Stimulated activated CD8-positive, alpha-beta memory T cell treated with anti-CD3 and anti-CD28 coated beads, Interleukin-15, amount 100 ng/mL, for 48 hours (primary cell): ENCODE results near the gene MED23.
A peak's percentile ranks its signal among the peaks of the same experiment; 100 is the strongest.

Experiments
- DNase-seq, 2 donors: peaks; one replicate each; pipeline ENCODE4 v3.0.0-alpha.2; 2020; ENCODE audit warnings: low read depth in 2 of 2

Gene MED23, protein sequence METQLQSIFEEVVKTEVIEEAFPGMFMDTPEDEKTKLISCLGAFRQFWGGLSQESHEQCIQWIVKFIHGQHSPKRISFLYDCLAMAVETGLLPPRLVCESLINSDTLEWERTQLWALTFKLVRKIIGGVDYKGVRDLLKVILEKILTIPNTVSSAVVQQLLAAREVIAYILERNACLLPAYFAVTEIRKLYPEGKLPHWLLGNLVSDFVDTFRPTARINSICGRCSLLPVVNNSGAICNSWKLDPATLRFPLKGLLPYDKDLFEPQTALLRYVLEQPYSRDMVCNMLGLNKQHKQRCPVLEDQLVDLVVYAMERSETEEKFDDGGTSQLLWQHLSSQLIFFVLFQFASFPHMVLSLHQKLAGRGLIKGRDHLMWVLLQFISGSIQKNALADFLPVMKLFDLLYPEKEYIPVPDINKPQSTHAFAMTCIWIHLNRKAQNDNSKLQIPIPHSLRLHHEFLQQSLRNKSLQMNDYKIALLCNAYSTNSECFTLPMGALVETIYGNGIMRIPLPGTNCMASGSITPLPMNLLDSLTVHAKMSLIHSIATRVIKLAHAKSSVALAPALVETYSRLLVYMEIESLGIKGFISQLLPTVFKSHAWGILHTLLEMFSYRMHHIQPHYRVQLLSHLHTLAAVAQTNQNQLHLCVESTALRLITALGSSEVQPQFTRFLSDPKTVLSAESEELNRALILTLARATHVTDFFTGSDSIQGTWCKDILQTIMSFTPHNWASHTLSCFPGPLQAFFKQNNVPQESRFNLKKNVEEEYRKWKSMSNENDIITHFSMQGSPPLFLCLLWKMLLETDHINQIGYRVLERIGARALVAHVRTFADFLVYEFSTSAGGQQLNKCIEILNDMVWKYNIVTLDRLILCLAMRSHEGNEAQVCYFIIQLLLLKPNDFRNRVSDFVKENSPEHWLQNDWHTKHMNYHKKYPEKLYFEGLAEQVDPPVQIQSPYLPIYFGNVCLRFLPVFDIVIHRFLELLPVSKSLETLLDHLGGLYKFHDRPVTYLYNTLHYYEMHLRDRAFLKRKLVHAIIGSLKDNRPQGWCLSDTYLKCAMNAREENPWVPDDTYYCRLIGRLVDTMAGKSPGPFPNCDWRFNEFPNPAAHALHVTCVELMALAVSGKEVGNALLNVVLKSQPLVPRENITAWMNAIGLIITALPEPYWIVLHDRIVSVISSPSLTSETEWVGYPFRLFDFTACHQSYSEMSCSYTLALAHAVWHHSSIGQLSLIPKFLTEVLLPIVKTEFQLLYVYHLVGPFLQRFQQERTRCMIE (N-terminal part only)

DNA sequence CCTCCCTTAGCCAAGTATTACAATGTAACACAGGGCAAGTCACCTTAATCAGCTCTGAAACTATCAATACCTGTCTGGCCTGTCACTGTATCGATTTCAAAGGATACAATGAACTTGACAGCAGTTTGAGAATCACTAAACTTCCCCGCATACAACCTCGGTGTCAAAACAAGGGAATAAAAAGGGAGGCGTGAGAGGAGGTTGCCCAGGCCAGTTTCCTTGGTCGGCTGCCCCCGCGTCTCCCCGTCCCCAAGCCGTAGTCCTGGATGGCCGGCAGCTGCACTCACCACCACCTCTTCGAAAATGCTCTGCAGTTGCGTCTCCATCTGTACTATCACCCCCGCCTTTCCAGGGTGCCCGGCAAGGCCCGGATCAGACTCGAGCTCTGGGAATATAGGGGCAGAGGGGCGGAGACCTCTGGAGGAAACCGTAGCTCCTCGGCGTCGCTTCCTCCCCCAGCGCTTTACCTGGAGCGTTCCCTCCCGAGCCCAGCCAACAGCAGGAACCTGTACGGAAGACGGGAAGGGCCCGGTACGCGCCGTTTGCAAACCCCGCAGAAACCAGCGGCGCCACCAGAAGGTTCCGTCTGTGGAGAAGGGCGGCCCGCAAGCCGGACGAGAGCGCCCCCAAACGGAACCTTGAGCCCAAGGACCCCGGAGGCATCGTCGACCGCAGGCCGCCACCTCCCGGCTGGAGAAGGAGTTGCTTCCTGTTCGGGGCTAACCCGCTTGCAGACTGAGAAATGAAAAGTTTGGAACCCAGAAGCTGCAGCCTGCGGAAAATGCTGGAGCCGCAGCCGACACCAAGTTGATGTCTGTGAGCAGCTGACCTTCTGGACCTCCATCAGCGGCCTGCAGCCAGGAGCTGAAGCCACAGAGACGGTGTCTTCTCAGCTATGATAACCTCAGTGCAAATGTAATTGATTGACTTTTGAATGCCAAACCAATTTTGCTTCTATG lies at the start of gene MED23:
TSS of gene MED23 (minus strand) at position 519 of the 959 bp plus-strand sequence. CDS start at position 326, 193 bp downstream.
- DNase-seq, result peak; percentile 89 to 90

GRCh38 chr6:131673184-131673583 lies 45.1 kb upstream of the MED23 start:
- DNase-seq, result no peak

- no peak for DNase-seq
These were observed 41.8 kb upstream of the MED23 start for GRCh38 chr6:131669891-131670290.

DNA sequence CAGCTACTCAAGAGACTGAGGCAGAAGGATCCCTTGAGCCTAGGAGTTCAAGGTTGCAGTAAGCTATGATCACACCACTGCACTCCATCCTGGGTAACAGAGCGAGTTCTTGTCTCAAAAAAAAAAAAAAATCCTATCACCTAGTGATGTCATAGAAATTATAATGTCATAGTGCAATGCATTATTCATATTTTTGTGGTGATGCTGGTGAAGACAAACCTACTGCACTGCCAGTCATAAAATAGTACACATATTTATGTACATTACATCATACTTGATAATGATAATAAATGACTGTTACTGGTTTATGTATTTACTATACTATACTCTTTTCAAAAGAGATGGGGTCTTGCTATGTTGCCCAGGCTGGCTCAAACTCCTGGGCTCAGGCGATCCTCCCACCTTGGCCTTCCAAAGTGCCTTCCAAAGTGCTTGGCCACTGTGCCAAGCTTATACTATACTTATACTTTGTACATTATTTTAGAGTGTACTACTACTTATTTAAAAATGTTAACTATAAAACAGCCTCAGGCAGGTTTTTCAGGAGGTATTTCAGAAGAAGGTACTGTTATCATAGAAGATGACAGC lies 35.6 kb upstream of the MED23 start:
- DNase-seq, result no peak

GRCh38 chr6:131660195-131660594 lies 32.2 kb upstream of the MED23 start:
- DNase-seq, result no peak

DNA sequence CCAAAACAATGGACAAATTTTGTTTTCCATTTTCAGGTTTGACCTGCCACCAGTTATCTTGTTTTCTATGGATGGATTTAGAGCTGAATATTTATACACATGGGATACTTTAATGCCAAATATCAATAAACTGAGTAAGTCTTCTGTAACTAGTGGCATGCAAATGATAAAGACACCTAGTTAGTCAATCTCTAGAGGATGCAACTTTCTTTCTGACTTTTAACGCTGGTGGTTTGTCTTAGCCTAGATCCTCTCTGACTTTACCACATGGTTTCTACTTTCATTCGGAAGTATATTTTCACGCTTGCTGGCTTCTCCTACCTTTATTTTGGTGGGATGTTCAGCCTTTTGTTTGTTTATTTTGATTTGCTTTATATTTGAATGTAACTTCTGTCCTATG lies 30.2 kb upstream of the MED23 start:
- no peak for DNase-seq

DNA sequence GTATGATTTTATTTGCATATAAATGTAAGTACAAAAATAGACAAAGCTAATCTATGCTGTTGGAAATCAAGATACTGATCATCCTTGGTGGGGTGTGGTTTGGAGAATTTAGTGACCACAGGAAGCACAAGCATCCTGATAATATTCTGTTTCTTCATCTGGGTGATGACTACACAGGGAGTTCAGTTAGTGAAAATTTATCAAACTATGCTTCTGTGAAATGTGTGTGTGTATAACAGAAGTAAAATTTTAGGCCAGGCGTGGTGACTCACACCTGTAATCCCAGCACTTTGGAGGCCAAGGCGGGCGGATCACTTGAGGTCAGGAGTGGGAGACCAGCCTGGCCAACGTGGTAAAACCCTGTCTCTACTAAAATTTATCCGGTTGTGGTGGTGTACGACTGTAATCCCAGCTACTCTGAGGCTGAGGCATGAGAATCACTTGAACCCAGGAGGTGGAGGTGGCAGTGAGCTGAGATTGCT lies 29.6 kb upstream of the MED23 start:
- DNase-seq, result no peak

GRCh38 chr6:131657222-131657621 lies 29.2 kb upstream of the MED23 start:
- no peak for DNase-seq

- DNase-seq, result no peak
These were observed 28.6 kb upstream of the MED23 start for GRCh38 chr6:131656667-131657066.

DNA sequence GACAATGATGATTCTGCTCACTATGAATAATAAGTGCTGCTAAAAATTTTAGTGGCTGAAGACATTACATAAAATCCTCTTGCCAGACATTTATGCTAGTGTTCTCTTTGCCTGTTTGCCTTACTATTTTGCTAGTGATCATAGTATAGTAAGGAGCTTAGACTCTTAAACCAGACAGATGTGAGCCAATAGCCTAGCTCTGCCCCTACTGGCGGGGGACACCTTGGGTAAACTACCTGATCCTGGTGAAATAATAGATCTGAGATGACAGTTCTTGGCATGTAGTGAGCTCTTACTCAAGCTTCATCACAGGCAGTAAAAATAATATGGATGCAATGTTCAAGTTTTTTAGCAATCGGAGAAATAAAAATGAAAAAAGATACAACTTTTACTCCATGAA lies 27.9 kb upstream of the MED23 start:
- DNase-seq, result no peak

GRCh38 chr6:131655387-131655786 lies 27.3 kb upstream of the MED23 start:
- no peak for DNase-seq

DNA sequence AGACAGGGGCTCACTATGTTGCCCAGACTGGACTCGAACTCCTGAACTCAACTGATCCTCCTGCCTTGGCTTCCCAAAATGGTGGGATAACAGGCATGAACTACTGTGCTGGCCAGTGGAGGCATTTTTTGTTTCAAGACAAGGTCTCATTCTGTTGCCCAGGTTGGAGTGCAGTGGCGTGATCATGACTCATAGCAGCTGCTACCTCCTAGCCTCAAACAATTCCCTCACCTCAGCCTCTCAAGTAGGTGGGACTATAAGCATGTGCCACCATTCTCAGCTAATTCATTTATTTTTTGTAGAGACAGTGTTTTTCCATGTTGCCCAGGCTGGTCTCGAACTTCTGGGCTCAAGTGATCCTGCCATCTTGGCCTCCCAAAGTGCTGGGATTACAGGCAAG lies 26.3 kb upstream of the MED23 start:
- DNase-seq, result no peak

GRCh38 chr6:131652472-131652871 lies 24.4 kb upstream of the MED23 start:
- no peak for DNase-seq

DNA sequence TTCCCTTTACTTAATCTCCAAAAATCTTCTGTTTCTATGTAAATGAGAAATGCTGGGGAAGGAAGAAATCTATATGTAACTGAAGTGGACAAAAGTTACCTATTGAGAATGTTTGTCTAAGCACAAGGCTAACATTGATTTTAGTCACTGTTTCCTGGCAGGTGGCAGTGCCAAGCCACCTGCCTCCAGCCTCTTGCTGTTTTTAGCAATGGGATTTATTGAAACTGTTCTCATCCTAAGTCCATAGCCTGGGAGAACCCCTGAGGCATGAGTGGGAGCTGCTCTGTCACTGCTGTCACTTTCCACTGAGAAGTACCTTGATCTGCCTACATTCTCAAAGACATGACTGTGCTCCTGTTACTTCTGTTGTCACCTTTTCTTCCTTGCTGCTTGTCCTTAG lies 23.7 kb upstream of the MED23 start:
- no peak for DNase-seq

GRCh38 chr6:131646249-131646670 lies 18.2 kb upstream of the MED23 start:
- DNase-seq, result no peak

- no peak for DNase-seq
These were observed 17.8 kb upstream of the MED23 start for GRCh38 chr6:131645846-131646245.

GRCh38 chr6:131644921-131645320 lies 16.9 kb upstream of the MED23 start:
- DNase-seq, result no peak

DNA sequence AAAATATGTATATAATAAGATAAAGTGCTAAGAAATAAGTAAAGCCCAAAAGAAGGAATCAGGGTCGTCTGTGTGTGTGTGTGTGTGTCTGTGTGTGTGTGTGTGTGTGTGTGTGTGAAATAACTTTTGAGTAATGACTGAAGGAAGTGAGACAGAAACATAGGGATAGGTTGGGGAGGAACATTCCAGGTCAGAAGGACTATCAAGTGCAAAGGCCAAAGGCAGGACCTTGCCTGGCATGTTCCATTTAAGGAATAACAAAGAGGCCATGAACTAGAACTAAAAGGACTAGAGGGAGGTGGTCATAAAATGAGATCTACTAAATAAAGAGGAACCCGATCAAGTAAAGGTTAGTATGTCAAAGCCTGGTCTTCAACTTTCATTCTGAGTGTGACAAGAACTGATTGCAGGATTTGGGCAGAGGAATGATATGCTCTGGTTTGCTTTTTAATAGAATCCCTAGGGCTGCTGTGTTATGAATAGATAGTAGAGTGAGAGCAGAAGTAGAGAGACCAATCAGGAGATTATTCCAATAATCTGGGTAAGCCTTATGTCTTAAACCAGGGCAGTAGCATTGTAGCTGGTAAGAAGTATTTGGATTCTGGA lies 15.9 kb upstream of the MED23 start:
- DNase-seq, result no peak

DNA sequence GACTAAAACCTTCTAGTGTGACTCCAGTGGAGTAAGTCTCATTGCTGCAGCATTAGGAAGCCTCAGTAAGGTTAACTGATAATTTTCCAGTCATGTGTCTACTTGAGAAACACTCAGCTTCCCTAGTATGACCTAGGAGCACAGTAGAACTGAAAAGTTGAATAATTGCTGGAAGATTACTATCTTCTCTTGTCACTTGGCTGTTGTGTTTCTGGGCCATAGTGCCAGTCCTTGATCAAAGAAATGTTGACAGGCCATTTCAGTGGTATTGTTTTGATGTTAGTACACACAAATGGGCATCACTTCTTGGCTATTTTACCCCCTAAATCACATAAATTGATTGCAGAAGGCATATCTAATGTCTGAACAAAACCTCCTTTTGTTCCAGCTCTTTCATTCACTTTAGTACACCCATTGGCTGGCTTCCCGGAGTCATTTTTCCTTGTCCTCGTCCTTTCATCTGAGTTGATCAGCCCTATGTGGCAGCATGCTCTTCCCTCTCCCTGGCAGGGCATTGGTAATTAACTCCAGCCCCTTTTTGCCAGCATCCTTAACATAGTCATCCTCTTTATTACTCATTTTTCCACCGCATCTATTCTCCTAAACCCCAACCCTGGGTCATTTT lies 15.1 kb upstream of the MED23 start:
- DNase-seq, result no peak
